HG02852 (cell line): ENCODE results near the gene FKBP11.

Source experiments
- ATAC-seq: cut with Tn5 transposase; IDR thresholded peaks from one replicate; pipeline ENCODE4 v1.9.1; 2021; ENCODE audit warnings: mild to moderate bottlenecking, moderate library complexity; ENCODE audit not compliant: unreplicated experiment

FKBP11 gene

DNA sequence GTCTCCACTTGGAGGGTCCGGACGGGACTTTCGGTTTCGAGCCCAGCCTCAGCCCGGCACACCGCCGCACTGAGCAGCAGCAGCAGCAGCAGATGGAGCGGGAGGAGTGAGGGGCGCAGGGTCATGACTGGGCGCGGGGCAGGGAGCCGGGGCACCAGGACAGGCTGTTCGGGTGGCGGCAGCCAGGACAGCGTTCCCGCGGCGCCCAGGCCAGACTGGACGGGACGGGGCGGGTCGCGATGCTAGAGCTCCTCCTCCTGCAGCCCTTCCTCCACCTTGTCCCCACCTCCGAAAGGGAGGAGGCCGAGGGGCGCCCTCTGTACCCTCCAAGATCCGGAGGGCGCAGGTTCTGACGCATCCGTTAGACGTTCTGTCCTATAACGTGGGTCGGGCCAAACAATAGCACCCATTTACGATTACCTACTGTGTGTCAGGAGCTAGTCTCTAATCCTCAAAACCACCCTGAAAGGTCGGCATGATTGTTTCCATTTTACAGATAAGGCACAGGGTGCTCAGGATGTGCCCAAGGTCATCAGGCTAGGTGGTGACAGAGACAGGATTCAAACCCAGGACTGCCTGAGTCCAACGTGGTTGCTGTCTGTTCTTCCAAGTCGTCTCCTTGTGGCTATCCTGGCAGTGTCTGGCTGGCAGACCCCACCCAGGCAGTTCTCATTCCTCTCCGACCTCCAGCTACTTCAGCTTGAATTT is at the start of gene FKBP11:
TSS of gene FKBP11 (minus strand) at position 189 of the 708 bp plus-strand sequence. CDS start at position 125, 64 bp downstream.
- peak; percentile 70 for ATAC-seq

DNA sequence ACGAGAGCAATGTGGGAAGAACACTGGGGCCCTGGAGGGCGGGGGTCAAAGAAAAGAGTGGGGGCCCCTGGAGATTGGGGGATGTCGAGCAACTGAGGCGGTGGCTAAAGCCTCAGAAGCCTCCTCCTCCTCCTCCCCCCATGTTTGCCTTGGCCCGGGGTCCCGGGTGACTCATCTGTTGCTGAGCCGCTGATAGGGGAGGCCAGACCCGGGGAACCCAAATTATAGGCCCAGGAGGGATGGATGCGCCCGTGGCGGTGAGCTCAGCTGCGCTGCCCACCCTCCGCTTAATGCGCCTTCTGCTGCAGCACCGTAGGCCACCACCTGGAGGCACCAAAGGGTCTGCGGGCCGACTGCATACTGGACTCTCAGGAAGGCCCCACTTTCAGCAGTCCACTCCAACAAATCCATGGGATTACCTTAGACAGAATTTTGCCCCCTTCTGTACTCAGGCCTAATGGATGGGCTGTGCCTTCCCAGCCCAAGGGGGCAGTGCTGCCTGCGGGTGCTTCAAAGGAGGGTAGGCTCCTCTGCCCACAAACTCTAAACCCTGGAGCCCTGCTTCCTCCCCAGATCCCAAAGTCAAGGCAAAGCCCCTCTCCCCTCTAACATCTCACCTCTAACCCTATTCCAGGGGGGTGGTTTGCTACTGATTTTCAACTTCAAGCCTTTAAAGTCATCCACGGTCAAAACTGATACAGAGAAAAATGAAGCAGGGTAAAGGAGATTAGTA is 48.8 kb upstream of the FKBP11 start:
- ATAC-seq, result no peak

- no peak for ATAC-seq
These were observed 48.2 kb upstream of the FKBP11 start for GRCh38 chr12:48973531-48973930.

- no peak for ATAC-seq
These were observed 47.7 kb upstream of the FKBP11 start for GRCh38 chr12:48972952-48973483.

DNA sequence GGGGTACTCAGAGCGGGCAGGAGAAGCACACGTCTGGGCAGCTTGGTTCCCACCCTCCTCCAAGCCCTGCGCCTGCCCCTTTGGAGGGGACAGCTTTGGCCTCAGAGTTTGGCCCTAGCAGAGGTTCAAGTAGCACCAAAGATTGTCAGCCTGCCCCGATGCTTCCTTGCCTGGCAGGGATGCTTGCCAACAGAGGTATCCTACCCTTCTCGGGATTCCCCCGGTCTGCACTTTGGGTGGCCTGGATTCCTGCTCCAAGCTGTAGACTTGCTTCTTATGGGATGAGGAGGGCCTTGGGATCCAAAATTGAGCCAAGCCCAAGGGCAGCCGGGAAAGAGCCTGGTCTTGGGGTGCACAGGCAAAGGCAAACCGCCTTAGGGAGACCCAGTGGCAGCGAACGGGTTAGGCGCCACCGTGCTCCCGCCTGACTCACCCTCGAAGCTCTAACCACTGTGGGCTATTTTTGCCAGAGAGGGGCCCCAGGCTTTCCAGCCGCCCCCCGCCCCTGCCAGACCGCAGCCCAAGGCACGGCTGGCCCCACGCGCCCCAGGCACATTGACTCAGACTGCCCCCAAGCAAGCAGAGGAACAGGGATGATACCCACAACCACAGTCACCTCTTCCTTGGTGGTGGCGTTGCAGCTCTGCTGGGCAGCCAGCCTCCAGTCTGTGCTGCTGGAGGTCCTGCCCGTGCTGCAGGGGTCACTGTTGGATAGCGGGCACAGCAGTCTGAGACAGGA is 47.1 kb upstream of the FKBP11 start:
- no peak for ATAC-seq

- no peak for ATAC-seq
These were observed 45.5 kb upstream of the FKBP11 start for GRCh38 chr12:48970702-48971334.

DNA sequence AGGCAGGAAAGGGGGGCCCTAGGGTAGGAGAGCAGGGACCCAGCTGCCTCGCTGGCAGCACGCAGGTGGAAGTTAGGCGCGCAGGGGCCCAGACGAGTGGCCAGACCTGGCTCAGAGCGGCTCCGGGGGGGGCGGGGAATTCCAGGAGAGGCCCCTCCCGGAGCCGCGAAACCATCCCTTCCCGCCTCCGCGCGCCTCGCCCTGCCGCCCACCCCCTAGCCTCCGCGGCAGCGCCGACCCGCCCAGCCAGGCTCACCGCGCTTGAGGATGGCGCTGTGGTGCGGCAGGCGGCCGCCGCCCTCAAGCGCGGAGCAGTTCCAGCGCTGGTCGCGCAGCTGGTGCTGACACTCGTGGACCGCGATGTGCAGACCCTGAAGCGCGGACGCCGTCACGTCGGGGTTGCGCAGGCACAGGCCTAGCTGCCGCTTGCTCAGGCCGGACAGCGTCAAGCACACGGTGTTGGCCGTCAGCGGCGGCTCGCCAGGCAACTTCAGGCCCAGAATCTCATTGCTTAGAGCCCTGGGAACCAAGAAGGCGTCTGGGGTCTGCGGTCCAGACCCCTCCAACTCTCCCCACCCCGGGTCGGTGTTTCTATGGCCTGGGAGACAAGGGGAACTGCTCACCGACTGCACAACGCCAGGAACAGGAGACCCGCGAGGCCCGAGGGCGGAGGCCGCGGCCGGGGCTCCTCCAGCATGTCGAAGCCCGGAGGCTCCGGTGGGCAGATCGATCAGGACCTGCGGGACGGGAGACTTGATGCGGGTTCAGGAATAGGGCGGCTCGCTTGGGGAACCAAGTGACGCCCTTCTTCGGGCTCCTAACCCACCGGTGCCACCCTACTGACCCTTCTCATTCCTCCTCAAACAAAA is 44.8 kb upstream of the FKBP11 start:
- ATAC-seq, result no peak

DNA sequence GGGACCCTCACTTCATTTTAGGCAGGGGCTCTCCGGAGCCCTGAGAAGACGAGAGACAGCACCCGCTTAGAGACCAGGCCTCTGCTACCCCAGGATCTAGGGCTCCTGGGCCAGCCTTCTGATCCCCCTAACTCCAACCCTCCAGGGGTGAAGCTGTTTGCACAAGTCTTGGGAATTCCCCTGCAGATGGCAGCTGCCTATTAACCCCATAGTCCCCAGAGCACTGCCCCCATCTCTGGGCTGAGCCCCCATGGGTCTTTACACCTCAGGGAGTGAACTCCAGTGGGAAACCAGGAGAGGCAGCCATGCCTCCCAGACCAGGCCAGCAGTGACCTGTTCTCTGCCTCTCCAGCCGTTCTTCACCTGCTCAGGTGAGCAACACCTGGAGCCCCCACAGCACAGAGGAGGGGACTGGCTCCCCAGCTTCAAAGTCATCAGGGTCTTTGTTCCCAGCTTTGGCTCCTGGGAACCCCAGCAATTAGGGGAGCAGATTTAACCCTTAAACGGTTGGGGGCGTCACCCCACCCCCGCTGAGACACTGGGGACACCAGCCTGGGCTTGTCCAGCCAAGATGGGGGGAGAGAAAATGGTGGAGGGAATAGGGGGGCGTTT is 44.0 kb upstream of the FKBP11 start:
- ATAC-seq, result no peak

DNA sequence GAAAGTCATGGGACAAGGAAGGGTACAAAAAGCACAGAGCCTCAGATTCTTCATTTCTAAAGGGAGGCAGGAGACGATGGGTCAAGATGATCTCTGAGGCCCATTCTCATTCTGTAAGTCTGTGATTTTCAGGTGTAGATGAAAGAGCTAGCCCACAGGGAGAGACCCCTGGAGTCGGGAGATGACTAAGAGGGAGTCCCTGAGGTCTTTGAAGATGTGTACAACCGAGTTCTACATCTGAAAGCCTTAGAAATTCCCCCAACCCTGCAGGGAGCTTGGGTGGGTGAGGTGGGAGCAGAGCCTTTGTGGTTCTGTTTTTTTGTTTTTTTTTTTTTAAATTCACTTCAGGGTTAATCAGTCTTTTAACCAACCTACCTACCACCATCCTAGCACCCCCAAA is 43.2 kb upstream of the FKBP11 start:
- ATAC-seq, result no peak

DNA sequence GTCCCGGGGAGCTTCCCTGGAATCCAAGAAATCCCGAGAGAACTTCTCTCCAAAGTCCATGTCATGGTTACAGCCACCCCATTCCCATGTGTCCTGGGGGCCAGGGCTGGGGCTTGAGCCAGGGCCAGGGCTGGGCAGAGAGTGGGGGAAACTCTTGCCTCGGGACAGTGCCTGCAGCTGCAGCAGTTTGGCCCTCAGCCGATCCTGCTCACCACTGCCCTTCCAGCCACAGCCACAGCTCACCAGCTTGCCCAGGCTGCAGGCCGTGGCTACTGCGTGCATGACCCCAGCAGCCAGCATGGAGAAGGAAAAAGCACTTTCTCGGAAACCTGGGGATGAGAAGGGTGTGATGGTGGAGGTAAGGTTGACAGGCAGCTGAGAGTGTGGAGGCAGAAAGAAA is 42.7 kb upstream of the FKBP11 start:
- ATAC-seq, result no peak

GRCh38 chr12:48966177-48966895 is 41.0 kb upstream of the FKBP11 start:
- no peak for ATAC-seq

DNA sequence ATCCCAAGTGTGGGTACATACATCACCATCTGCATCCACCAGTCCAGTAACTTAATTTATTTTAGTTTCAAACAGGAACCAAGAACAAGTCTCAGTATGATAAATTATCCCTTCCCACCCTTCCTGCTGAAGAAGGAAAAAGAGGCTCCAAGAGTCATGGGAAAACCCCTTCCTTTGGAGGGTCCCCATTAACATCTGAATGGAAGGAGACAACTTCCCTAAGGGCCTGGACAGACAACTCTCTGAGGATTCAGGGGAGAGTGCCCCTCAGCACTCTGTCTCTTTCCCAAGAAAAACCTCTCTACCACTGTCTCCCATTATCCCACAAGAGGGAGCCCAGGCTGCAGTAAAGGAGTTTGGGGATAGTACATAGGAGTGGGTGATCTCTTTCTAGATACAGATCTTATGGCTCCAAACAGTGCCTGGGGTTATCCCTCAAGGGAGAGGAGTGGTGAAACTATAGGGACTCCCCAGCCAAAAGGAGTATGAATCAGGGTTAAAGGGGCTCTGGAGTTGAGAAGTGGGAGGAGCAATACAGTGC is 40.1 kb upstream of the FKBP11 start:
- no peak for ATAC-seq

- no peak for ATAC-seq
These were observed 36.5 kb upstream of the FKBP11 start for GRCh38 chr12:48961801-48962200.

DNA sequence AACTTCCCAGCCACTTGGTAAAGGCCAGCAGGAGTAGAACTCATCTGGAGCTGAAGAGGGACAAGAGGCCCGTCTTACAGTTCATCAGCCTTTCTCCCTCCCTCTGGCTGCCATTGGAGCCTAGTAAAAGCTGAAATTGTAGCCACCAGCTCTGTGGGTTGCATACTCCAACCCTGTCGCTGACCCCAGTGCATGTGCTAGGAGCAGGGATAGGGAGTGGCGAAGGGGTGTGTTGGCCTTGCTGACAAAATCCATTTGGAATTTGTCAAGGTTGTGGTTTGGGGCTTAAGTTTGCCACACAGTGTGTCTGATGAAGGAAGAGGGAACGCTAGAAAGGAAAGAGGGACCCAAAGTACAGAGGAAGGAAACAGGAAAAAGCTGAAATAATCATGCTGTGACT is 36.0 kb upstream of the FKBP11 start:
- ATAC-seq, result no peak

GRCh38 chr12:48960834-48961233 is 35.5 kb upstream of the FKBP11 start:
- ATAC-seq, result no peak

DNA sequence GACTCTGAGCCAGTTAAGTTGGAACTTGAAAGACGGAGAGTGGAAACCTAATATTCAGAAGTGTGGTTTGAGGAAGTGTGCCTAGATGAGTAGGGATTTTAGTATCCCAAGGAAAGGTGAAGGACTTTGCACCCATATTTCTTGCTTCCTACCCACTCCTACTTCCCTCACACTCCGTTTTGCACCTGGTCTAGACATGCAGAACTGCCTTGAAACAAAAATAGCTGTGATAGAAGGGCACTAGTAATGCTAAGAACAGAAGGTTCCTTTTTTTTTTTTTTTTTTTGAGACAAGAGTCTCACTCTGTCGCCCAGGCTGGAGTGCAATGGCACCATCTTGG is 32.7 kb upstream of the FKBP11 start:
- ATAC-seq, result no peak

DNA sequence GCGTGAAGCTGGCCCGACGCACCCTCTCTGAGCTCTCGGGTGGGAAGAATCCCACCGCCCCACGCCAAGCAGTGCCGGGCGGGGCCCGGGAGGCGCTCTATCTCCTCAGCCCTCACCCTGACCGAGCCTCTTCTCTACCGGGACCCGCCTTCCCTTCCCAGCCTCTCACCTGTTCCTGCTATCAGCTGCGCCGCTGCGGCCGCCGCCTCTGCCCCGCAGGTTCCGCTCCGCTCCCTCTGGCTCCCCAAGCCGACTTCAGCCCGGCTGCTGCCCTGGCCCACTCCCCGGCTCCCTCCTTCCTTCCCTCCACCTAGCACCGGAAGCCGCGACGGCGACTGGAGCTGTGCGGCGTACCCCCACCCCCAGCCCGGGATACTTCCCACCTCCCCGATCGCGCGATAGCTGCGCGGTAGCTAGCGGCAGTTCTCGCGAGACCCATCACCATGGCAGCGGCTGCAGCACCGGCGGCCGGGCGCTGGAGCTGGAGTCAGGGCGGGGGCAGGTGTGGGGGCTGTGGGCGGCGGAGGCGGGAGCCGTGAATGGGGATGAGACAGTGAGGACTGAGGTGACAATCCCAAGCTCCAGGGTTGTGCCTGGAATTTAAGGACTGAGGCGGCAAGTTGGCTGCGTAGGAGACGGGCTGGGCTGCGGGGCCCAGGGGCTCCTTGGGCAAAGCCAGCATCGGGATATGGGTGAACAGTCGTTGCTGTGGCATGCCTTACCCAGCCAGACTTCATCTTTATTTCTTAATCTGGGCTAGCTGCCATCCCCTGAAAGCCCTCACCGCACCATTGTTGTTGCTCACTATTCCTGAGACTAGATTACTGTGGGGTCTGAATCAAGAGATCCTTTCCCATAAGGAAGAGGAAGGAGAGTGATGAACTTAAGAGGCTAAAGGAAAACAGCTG is 32.1 kb upstream of the FKBP11 start, which contains the start of gene ARF3:
TSS of gene ARF3 (minus strand) at position 347 of the 908 bp plus-strand sequence. CDS start 16,392 bp downstream, outside the sequence.
- peak; percentile 82 for ATAC-seq
